A549 (cell line): ENCODE results near the gene WNT8A. TPM values are rescaled to one million over a fixed set of nuclear protein-coding genes. Genes with fewer than 3 reads are reported as not detected.

ENCODE experiments used
- ATAC-seq, 2 experiments: fragments of 200-7000 bp in 1 of 2; fragments of >200 bp in 1 of 2; cut with Nextera tagmentation in 1 of 2; cut with Tn5 transposase in 1 of 2; 3 replicates each; pipeline versions ENCODE4 v1.8.0 to v1.9.1; 2018 to 2020; ENCODE audit warnings: mild to moderate bottlenecking in 1 of 2, moderate library complexity in 1 of 2
- CTCF ChIA-PET: fragments of 300-600 bp; sonication (Branson Sonifier 250); formaldehyde crosslinking; extraction: SDS; loops from one replicate; lab custom pipeline; 2021; ENCODE audit warnings: antibody characterized with exemption, inconsistent platforms; lab: Yijun Ruan, JAX
- POLR2A ChIA-PET: fragments of 350-600 bp; formaldehyde crosslinking; extraction: SDS; loops from one replicate; lab custom pipeline; 2021; ENCODE audit warnings: antibody characterized with exemption, inconsistent platforms; lab: Yijun Ruan, JAX
- DNase-seq, 2 experiments: peaks; one replicate each; pipeline versions ENCODE4 v3.0.0 to v3.0.0-alpha.2; 2011 to 2016; ENCODE audit warnings: low read depth in 1 of 2, low spot score in 1 of 2
- FAIRE-seq: peaks from 2 replicates; lab custom pipeline; 2011; peaks lifted over from hg19 to GRCh38; lab: Jason Lieb, UNC
- H3K27ac ChIP-seq, 2 experiments: fragments of >200 bp; sonication (Bioruptor Twin); formaldehyde crosslinking; 3 replicates each; pipeline ENCODE4 v1.5.1; 2016 to 2017
- H3K4me1 ChIP-seq: fragments of >200 bp; sonication (Bioruptor Twin); formaldehyde crosslinking; 3 replicates; pipeline ENCODE4 v1.6.1; 2016
- H3K4me2 ChIP-seq: fragments of >200 bp; sonication (Bioruptor Twin); formaldehyde crosslinking; 3 replicates; pipeline ENCODE4 v1.6.1; 2016
- H3K4me3 ChIP-seq: fragments of >200 bp; sonication (Bioruptor Twin); formaldehyde crosslinking; 3 replicates; pipeline ENCODE4 v1.5.1; 2016
- H3K9me3 ChIP-seq: fragments of >200 bp; sonication (Bioruptor Twin); formaldehyde crosslinking; 3 replicates; pipeline ENCODE4 v1.6.1; 2016
- CHD2 ChIP-seq: fragments of 150-350 bp; IDR thresholded peaks from 2 replicates; pipeline ENCODE4 v1.6.1; 2014; ENCODE audit warnings: low read length; ENCODE audit not compliant: partially characterized antibody
- EHF ChIP-seq: fragments of 250-450 bp; sonication (Bioruptor Pico); IDR thresholded peaks from 2 replicates; pipeline ENCODE4 v1.5.0; 2020; ENCODE audit warnings: mild to moderate bottlenecking
- EHMT2 ChIP-seq: fragments of 200-600 bp; sonication (generic); IDR thresholded peaks from 2 replicates; pipeline ENCODE4 v1.6.1; 2016; ENCODE audit warnings: antibody characterized with exemption, low read depth, mild to moderate bottlenecking, moderate library complexity
- FOSB ChIP-seq: fragments of 250-450 bp; sonication (Bioruptor Pico); IDR thresholded peaks from 2 replicates; pipeline ENCODE4 v1.5.0; 2020; ENCODE audit warnings: mild to moderate bottlenecking, moderate library complexity
- FOSL2 ChIP-seq, 2 experiments: fragments of 450-650 bp in 1 of 2; fragments of >200 bp in 1 of 2; sonication (Bioruptor Twin) in 1 of 2; formaldehyde crosslinking; IDR thresholded peaks; 2 replicates each; pipeline versions ENCODE4 v1.5.0 to v1.6.1; 2016 to 2020; ENCODE audit warnings: mild to moderate bottlenecking in 1 of 2, moderate library complexity in 1 of 2
- FOXS1 ChIP-seq: fragments of 250-450 bp; sonication (Bioruptor Pico); IDR thresholded peaks from 2 replicates; pipeline ENCODE4 v1.5.0; 2020; ENCODE audit warnings: mild to moderate bottlenecking, moderate library complexity
- KDM5A ChIP-seq: fragments of 200-600 bp; sonication (generic); IDR thresholded peaks from 2 replicates; pipeline ENCODE4 v1.6.1; 2016; ENCODE audit warnings: antibody characterized with exemption, mild to moderate bottlenecking
- NPAS2 ChIP-seq: fragments of 250-450 bp; sonication (Bioruptor Pico); IDR thresholded peaks from 2 replicates; pipeline ENCODE4 v1.8.0; 2022; ENCODE audit warnings: mild to moderate bottlenecking, moderate library complexity, borderline replicate concordance
- POLR2AphosphoS2 ChIP-seq: conservative IDR thresholded peaks from 2 replicates; pipeline ENCODE4 v1.6.1; 2012; ENCODE audit warnings: low read length, improper control_type of control experiment, inconsistent platforms
- RCOR1 ChIP-seq: fragments of 150-350 bp; IDR thresholded peaks from 2 replicates; pipeline ENCODE4 v1.6.1; 2014; ENCODE audit warnings: antibody characterized with exemption, low read length, low read depth
- RFX5 ChIP-seq: fragments of 450-650 bp; IDR thresholded peaks from 2 replicates; pipeline ENCODE4 v1.7.1; 2014; ENCODE audit warnings: antibody characterized with exemption, mild to moderate bottlenecking, moderate library complexity
- RNF2 ChIP-seq: fragments of 200-600 bp; sonication (generic); IDR thresholded peaks from 2 replicates; pipeline ENCODE4 v1.6.1; 2016; ENCODE audit warnings: low read depth, mild to moderate bottlenecking, antibody characterized with exemption, moderate library complexity, borderline replicate concordance
- SREBF2 ChIP-seq: fragments of 450-650 bp; IDR thresholded peaks from 2 replicates; pipeline ENCODE4 v1.6.1; 2014; ENCODE audit warnings: mild to moderate bottlenecking, moderate library complexity
- ZSCAN20 ChIP-seq: fragments of 250-450 bp; sonication (Bioruptor Pico); IDR thresholded peaks from 2 replicates; pipeline ENCODE4 v1.8.0; 2022; ENCODE audit warnings: mild to moderate bottlenecking, moderate library complexity
- WGBS: methylation state at CpG from one replicate; pipeline ENCODE4 v1.1.6; 2017; ENCODE audit errors: missing lambda C conversion rate; 5-methylcytosine and 5-hydroxymethylcytosine counted together
- polyA plus RNA-seq, 4 experiments: library from polyadenylated mRNA; depleted of rRNA in 3 of 4; stranded (reverse); fragments of >200 nt; fragmentation: RNase III in 1 of 4; extraction: RNeasy Plus Mini Kit Qiagen cat#74134 plus additional on column Dnase treatment in 1 of 4; gene quantifications; 2 replicates in 3 of 4; 3 replicates in 1 of 4; pipeline ENCODE4 v1.2.3, GENCODE V29; 2011 to 2017
- TF ChIP-seq, protein P1 (sequence below): fragments of >200 bp; sonication (Bioruptor Twin); formaldehyde crosslinking; IDR thresholded peaks from 3 replicates; pipeline ENCODE4 v1.6.1; 2016
- TF ChIP-seq, protein P2 (sequence below): fragments of 150-350 bp; IDR thresholded peaks from 2 replicates; pipeline ENCODE4 v1.6.1; 2014; ENCODE audit warnings: low read depth, mild to moderate bottlenecking, low read length
- TF ChIP-seq, protein P3 (sequence below): IDR thresholded peaks from 2 replicates; pipeline ENCODE4 v1.6.1; 2012
- TF ChIP-seq, protein P4 (sequence below): fragments of >200 bp; sonication (Bioruptor Twin); formaldehyde crosslinking; IDR thresholded peaks from 2 replicates; pipeline ENCODE4 v1.6.1; 2016
- TF ChIP-seq, protein P5 (sequence below): fragments of 250-450 bp; sonication (Bioruptor Pico); IDR thresholded peaks from 2 replicates; pipeline ENCODE4 v1.5.0; 2020; ENCODE audit warnings: low read depth, mild to moderate bottlenecking, moderate library complexity
- TF ChIP-seq, protein P6 (sequence below): fragments of 450-650 bp; IDR thresholded peaks from 2 replicates; pipeline ENCODE4 v1.6.1; 2014; ENCODE audit warnings: antibody characterized with exemption

The WNT8A gene
- polyA plus RNA-seq, 2 of the 4 experiments (the other 2 are of a cell fraction), result not detected

DNA sequence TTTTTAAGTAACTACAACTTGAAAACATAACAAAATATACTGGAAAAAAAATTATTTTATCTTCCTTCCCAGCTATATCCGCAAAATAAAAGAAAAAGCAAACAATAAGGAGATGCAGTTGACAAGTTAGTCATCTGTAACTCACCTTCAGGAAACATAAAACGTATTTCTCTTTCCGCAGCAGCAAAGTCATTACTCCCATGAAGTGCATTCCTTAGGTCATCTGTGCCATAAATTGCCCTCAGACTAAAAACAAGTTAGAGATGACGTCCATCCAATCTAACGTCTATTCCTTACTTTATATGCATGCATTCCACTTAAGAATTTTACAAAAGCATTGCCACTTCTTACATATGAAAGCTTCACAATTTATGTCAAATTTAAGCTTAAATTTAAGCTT, 44.5 kb downstream of the WNT8A start:
- Histone ChIP-seq H3K4me3 (no peak overlapping the region), H3K9me3 (no peaks in the 10 kb centered on the region), H3K27ac (no peak overlapping the region), H3K4me2 (no peak overlapping the region), H3K4me1 (0 out of 3 replicates have a peak, but pooled peaks cover 4% of the 10 kb centered on the region)
- no peak for FAIRE-seq
- POLR2A ChIA-PET, result no interaction called here
- TF ChIP-seq, protein P1, sequence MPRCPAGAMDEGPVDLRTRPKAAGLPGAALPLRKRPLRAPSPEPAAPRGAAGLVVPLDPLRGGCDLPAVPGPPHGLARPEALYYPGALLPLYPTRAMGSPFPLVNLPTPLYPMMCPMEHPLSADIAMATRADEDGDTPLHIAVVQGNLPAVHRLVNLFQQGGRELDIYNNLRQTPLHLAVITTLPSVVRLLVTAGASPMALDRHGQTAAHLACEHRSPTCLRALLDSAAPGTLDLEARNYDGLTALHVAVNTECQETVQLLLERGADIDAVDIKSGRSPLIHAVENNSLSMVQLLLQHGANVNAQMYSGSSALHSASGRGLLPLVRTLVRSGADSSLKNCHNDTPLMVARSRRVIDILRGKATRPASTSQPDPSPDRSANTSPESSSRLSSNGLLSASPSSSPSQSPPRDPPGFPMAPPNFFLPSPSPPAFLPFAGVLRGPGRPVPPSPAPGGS, result no peak
- TF ChIP-seq KDM5A, result no peak
- TF ChIP-seq, protein P2, sequence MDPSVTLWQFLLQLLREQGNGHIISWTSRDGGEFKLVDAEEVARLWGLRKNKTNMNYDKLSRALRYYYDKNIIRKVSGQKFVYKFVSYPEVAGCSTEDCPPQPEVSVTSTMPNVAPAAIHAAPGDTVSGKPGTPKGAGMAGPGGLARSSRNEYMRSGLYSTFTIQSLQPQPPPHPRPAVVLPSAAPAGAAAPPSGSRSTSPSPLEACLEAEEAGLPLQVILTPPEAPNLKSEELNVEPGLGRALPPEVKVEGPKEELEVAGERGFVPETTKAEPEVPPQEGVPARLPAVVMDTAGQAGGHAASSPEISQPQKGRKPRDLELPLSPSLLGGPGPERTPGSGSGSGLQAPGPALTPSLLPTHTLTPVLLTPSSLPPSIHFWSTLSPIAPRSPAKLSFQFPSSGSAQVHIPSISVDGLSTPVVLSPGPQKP, result no peak
- no peak for TF ChIP-seq FOSB
- TF ChIP-seq, protein P3, sequence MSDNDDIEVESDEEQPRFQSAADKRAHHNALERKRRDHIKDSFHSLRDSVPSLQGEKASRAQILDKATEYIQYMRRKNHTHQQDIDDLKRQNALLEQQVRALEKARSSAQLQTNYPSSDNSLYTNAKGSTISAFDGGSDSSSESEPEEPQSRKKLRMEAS, result no peak
- no peak for TF ChIP-seq CHD2
- TF ChIP-seq, protein P4, sequence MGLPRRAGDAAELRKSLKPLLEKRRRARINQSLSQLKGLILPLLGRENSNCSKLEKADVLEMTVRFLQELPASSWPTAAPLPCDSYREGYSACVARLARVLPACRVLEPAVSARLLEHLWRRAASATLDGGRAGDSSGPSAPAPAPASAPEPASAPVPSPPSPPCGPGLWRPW, result no peak
- no peak for TF ChIP-seq EHMT2
- TF ChIP-seq, protein P5, sequence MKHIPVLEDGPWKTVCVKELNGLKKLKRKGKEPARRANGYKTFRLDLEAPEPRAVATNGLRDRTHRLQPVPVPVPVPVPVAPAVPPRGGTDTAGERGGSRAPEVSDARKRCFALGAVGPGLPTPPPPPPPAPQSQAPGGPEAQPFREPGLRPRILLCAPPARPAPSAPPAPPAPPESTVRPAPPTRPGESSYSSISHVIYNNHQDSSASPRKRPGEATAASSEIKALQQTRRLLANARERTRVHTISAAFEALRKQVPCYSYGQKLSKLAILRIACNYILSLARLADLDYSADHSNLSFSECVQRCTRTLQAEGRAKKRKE (CRISPR knock-in tag), result no peak
- TF ChIP-seq, protein P6, sequence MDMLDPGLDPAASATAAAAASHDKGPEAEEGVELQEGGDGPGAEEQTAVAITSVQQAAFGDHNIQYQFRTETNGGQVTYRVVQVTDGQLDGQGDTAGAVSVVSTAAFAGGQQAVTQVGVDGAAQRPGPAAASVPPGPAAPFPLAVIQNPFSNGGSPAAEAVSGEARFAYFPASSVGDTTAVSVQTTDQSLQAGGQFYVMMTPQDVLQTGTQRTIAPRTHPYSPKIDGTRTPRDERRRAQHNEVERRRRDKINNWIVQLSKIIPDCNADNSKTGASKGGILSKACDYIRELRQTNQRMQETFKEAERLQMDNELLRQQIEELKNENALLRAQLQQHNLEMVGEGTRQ, result no peak
- TF ChIP-seq NPAS2, result no peak
- TF ChIP-seq SREBF2, result no peak
- TF ChIP-seq FOXS1 (CRISPR knock-in tag), result no peak
- TF ChIP-seq RCOR1, result no peak
- no peak for TF ChIP-seq ZSCAN20 (CRISPR knock-in tag)
- CTCF ChIA-PET, result interaction anchor here (1.2 to 13.4 kb wide), 4 partner anchors 29 to 349 kb away, joined by 3 to 291 read pairs (median 12); partner anchors contain the start of gene WNT8A
- ATAC-seq, result no peak
- DNase-seq, result no peak
- 30% methylated on average over 5 of the region's 5 CpGs for WGBS

DNA sequence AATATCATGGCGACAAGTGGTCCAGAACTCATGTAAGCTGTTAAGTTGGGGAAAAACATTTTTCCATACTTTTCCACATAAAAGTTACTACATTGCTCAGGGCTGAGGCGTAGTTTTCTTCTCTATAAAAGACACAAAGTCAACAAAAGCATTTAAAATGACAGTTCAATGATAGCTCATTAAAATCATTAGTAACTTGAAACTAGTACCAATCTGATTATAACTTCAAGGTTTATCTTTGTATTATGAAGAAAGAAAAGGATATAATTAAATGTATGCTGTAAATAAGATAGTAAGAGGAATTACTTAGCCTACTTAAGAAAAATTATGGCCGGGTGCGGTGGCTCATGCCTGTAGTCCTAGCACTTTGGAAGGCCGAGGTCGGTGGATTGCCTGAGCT, 45.5 kb downstream of the WNT8A start:
- 0 out of 3 replicates have a peak, but pooled peaks cover 9% of the 10 kb centered on the region for H3K4me1 ChIP-seq
- ChIA-PET CTCF (interaction anchor here (1.2 to 13.4 kb wide), 4 partner anchors 30 to 350 kb away, joined by 3 to 291 read pairs (median 12); partner anchors contain the start of gene WNT8A), POLR2A (no interaction called here)
- ATAC-seq, result no peak
- no peak overlapping the region for H3K27ac ChIP-seq
- FAIRE-seq, result no peak
- no peak overlapping the region for H3K4me2 ChIP-seq
- no peak overlapping the region for H3K4me3 ChIP-seq
- 86% methylated on average over 6 of the region's 6 CpGs for WGBS
- TF ChIP-seq RFX5 (no peak), POLR2AphosphoS2 (no peak), EHF (CRISPR knock-in tag) (no peak)
- no peaks in the 10 kb centered on the region for H3K9me3 ChIP-seq
- DNase-seq, result no peak

DNA sequence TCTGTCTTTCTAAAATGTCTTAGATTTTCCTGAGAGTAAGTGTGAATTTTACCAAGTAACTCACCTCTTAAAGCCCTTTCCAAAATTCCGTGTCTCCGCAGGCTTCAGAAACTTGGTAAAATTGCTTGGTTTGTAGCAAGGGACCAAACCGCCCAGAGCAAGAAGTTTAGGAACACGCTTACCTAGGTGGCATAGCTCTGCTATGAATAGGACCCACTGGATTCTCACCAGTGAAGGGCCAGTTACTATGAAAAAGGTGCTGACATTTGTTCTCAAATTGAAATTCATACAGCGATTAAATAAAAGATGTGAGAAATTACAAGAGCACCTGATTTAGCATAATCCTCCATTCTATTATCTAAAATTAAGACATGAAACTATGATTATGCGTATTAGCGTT, 48.7 kb downstream of the WNT8A start:
- ChIA-PET CTCF (interaction anchor here (0.6 to 13.4 kb wide), 31 partner anchors 8 to 921 kb away, joined by 3 to 291 read pairs (median 7); partner anchors contain the start of genes FAM13B, PKD2L2 and WNT8A), POLR2A (interaction anchor here (0.7 to 1.5 kb wide), 3 partner anchors 55 to 206 kb away, joined by 3 to 5 read pairs (median 3); partner anchors contain the start of gene FAM53C)
- no peak for TF ChIP-seq FOSL2 (IDR thresholded peaks at IDR 0.05)
- no peak for TF ChIP-seq FOSL2 (CRISPR knock-in tag; IDR thresholded peaks at IDR 0.05)
- no peak for TF ChIP-seq RNF2
- TF ChIP-seq, protein P5 (CRISPR knock-in tag), result no peak
- no peak for TF ChIP-seq FOXS1 (CRISPR knock-in tag)
- TF ChIP-seq, protein P2, result no peak
- no peak for FAIRE-seq
- no peaks in the 10 kb centered on the region for H3K9me3 ChIP-seq
- H3K4me3 ChIP-seq, result peak overlapping the region; percentile 52
- H3K27ac ChIP-seq, result peak overlapping the region; percentile 44 to 79; a peak in 4 of 6 replicates
- peak overlapping the region; percentile 70 for H3K4me2 ChIP-seq
- peak; percentile 50 to 65; a peak in 2 of 6 replicates for ATAC-seq
- WGBS, result 76% methylated on average over 7 of the region's 7 CpGs
- no peak for DNase-seq
- H3K4me1 ChIP-seq, result 0 out of 3 replicates have a peak, but pooled peaks cover 9% of the 10 kb centered on the region
